HG03135 (cell line): Measurements from ENCODE around the gene DIP2C.
"Not testable (repeated sequence)": the region's sequence is repeated elsewhere in the genome, so short reads cannot be mapped to it uniquely, and the experiment has no call there.

Source experiments
- ATAC-seq: cut with Tn5 transposase; IDR thresholded peaks from one replicate; pipeline ENCODE4 v1.9.1; 2021; ENCODE audit warnings: mild to moderate bottlenecking, moderate library complexity; ENCODE audit not compliant: unreplicated experiment

DIP2C gene

DNA sequence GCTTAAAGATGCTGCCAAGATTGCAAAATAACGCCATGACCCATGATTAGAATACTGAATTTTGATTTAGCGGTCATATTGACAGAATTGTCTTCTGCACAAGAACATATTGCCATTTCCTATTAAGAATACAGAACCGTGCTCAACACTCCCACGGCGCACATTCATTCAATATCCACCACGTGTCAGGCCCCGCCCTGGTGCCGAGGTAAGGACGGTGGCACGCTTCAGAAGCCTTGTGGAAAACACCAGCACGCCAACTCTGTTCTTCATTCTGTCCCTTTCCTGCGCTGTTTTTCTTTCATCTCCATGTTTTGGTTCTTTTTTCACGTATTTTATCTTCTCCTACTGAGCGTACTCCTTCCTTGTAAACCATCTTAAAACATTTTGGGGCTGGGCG is 364.9 kb downstream of the DIP2C start:
- ATAC-seq = no peak

- peak; percentile 88 for ATAC-seq
Observed at GRCh38 chr10:323651-324293, 365.7 kb downstream of the DIP2C start.

DNA sequence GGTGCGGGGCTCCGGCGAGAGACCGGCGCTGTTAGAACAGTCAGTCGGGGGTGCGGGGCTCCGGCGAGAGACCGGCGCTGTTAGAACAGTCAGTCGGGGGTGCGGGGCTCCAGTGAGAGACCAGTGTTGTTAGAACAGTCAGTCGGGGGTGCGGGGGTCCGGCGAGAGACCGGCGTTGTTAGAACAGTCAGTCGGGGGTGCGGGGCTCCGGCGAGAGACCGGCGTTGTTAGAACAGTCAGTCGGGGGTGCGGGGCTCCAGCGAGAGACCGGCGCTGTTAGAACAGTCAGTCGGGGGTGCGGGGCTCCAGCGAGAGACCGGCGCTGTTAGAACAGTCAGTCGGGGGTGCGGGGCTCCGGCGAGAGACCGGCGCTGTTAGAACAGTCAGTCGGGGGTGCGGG is 366.4 kb downstream of the DIP2C start:
- ATAC-seq = not testable (repeated sequence)

- no peak for ATAC-seq
Observed at GRCh38 chr10:320771-321170, 368.7 kb downstream of the DIP2C start.

DNA sequence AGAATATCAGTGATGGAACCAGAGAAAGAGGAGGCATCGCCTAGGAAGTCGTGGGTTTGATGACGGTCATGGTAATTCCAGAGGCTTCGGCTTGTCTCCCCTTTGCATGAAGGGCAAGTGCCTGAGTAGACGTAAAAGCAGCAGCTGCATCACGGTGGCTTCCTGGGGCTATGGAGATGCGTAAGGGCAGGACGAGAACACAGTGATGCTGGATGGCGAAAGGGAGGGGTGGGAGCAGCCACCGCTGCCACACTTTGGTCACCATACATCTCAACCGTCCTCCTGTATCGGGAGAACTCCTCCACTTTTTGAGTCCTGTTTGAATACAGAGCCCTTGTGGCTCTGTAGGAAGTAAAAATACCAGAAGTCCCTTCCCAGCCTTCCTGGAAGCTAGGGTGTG is 371.5 kb downstream of the DIP2C start:
- ATAC-seq = no peak

DNA sequence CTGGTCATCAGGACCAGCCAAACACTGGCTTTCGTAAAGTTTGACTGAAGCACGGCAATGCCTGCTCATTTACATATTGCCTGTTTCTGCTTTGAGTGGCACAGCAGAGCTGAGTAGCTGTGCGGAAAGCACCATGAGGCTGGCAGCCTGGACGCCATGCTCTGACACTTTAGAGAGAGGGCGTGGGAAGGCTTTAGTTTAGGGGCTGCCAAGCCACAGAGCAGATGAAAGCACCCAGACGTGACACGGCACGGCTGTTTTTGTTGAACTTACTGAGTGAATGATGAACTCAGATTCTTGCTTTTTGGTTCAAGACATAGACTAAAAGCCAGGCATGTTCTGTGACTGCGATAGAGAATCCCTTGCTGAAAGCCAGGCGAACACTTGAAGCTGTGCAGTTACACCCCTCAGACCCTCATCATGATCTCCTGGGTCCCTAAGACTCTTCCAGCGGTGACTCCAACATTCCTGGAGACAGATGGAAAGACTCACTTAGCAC is 372.1 kb downstream of the DIP2C start:
- ATAC-seq = peak; percentile 97

DNA sequence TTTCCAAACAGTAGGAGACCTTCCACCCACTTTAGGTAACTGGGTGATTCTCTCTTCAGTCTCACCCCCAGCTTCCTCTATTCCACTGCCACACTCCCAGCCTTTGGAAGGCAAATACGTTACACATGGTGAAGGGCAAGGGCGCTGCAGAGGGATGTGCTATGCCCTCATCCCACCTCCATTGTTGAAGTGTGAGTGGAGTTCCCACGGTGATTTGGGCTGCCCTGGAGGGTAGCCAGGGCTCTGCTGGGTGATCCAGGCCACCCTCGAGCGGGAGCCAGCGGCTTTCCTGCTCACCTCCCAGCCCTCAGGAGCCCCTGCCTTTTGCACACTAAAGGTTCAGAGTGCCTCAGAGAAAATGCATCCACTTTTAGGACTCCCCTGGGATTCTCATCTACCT is 373.1 kb downstream of the DIP2C start:
- no peak for ATAC-seq

DNA sequence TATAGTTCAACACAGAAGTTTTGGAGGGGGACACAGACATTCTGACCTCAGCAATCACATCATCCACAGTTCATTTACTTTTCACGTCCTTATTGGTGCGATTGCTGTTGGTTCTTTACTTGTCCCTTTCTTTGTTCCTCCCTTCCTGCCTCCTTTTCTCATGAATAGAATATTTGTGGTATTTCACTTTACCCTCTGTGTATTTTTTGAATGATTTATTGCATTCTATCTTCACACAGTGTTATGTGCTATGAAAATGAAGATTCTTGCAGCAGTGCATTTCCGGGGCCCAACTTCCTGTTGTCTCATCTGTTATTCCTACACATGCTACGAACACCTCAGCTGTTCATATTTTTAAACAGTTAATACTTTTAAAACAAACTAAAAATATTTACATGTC is 374.6 kb downstream of the DIP2C start:
- no peak for ATAC-seq

GRCh38 chr10:314381-314780 is 375.1 kb downstream of the DIP2C start:
- no peak for ATAC-seq

- ATAC-seq = no peak
Observed at GRCh38 chr10:311901-312665, 377.4 kb downstream of the DIP2C start.

- ATAC-seq = no peak
Observed at GRCh38 chr10:310976-311639, 378.4 kb downstream of the DIP2C start.

- no peak for ATAC-seq
Observed at GRCh38 chr10:310371-310770, 379.1 kb downstream of the DIP2C start.

DNA sequence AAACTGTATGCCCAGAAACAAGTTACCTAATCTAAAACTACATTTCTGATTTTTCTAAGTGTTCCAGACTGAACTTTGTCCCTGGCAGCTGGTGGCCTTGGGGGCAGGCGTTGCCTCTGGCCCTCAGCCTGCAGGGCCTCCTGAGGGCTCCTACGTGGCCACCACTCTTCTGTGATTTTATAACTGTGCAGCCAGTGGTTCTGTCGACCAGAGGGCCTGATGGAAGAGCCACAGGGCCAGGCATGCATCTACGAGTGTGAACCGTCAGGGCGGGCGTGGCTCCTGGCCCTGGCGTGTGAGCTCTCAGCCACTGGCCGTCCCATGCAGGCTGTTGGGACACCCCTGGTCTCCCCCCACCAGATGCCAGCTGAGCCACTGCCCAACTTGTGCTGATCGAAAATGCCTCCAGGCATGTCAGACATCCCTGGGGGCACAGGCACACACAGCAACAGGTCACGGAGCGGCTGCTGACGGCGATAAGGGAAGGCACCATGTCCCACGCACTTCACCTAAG is 380.8 kb downstream of the DIP2C start:
- no peak for ATAC-seq

DNA sequence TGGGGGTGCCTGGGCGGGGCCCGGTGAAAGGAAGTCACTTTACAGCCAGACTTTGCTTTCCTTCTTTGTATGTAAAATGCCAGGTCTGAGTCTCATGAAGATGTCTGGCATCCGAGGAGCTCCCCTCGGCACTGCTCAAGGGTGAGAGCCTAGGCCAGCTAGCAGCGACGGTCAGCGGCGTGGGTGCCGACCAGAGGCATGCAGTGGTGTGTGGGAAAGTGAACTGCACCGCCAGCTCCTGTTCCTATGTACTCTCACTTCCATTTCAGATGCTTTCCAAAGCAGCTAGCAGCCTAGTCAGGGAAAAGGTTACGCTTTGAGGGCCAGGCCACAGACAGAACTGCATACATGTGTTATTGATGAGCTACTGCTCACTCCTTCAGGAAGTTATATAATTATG is 381.4 kb downstream of the DIP2C start:
- no peak for ATAC-seq

DNA sequence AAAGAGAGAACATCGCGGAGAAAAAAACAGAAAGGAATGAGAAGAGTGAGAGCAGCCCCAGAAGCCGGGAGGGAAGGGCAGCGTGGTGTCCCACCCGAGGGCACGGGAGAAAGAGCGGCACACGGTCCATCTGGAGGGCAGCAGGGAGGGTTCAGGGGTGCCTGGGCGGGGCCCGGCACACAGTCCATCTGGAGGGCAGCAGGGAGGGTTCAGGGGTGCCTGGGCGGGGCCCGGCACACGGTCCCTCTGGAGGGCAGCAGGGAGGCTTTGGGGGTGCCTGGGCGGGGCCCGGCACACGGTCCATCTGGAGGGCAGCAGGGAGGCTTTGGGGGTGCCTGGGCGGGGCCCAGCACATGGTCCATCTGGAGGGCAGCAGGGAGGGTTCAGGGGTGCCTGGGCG is 381.8 kb downstream of the DIP2C start:
- ATAC-seq = no peak

DNA sequence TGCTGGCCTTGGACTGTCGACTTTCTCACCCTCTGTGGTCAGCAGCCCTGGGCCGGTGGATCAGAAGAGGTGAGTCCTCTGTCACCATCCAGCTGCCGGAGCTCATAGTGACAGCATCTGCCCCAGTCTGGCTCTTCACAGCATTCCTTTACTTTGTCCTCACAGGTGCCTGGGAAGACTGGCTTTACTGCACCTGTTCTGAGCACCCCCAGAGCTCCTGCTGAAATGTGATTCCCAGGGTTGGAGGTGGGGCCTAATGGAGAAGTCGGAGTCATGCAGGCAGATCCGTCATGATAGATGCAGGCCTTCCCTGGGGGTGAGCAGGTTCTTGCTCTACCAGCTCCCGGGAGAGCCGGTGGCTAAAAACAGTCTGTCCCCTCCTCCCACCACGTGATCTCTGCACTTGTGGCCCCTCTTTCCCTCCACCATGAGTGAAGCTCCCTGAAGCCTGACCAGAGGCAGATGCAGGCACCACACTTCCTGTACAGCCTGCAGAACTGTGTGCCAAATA is 382.7 kb downstream of the DIP2C start:
- no peak for ATAC-seq

- no peak for ATAC-seq
Observed at GRCh38 chr10:306007-306674, 383.3 kb downstream of the DIP2C start.

DNA sequence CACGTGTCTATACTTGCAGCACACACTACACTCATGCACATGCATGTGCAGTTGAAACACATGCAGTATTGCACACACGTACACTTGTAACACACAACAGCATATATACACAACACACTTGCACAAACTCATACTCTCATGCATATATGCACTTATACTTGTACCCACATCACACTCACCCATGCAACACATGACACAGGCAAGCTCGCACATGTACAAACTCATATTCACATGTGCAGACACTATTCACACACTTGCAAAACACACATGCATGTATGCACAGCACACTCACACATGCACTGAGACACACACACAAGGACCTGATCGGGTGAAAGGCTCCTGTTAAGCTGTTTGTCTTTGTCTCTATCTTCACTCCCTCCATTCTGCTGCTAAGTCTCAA is 384.4 kb downstream of the DIP2C start:
- ATAC-seq = no peak

- ATAC-seq = no peak
Observed at GRCh38 chr10:301536-301935, 387.9 kb downstream of the DIP2C start.

DNA sequence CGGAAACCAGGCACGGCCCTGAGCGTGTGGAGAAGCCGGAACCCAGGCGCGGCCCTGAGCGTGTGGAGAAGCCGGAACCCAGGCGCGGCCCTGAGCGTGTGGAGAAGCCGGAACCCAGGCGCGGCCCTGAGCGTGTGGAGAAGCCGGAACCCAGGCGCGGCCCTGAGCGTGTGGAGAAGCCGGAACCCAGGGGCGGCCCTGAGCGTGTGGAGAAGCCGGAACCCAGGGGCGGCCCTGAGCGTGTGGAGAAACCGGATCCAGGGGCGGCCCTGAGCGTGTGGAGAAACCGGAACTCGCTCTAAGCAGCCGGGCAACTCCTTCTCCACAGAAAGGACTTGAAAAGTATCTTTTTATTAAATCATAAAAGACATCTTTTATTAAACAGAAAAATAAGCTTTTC is 388.9 kb downstream of the DIP2C start:
- not testable (repeated sequence) for ATAC-seq

DNA sequence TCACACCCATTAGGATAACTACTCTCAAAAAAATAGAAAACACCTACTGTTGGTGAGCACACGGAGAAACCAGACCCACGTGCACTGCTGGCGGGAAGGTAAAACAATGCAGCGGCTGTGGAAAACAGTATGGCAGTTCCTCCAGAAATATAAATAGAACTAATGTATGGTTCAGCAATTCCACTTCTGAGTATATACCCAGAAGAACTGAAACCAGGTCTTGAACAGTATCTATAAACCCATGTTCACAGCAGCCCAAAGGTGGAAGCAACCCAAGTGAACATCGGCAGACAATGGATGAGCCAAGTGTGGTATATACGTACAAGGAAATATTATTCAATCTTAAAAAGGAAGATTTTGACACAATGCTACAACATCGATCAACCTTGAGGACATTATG is 389.5 kb downstream of the DIP2C start:
- ATAC-seq = no peak
